ENCODE data around the gene PRRX2.
A peak's percentile ranks its signal among the peaks of the same experiment; 100 is the strongest.
"Not testable (repeated sequence)": the region's sequence is repeated elsewhere in the genome, so short reads cannot be mapped to it uniquely, and the experiment has no call there.

The PRRX2 gene

DNA sequence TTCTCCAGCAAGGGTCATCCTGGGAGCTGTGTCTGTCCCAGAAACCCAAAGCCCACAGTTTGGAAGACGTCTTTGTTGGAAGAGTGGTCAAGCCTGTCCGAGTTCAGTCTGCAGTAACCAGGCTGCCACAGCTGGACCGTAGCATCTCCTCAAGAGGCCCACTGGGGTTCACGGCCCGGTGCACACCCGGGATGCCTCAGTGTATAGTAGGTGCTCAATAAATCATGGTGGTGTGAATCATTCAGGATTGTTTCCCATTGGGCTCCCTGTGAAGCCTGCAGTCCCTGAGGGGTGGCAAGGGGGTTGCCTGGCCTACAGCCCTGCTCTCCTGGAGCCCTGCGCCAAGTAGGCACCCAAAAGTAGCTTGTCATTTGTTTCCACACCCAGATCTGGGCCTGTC is 10.3 kb upstream of the PRRX2 start:
- DNase-seq: no peak

DNA sequence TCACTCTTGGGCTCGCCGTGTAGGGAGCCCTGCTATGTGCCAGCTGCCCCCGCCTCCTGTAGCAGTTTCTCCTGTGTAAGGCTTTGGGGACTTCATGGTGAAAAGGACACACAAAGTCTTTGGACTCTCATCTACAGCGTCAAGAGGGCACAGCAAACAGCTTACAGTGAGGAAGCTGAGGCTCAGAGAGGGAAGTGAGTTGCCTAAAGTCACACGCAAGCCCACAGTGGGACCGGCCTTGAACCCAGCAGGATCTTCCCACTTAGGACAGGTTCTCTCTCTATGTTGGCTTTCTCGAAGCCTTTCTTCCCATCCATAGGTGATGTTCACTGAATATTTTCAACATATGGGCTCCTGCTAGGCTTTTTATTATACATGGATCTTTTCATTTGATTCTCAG is 9.8 kb upstream of the PRRX2 start:
- DNase-seq: no peak

DNA sequence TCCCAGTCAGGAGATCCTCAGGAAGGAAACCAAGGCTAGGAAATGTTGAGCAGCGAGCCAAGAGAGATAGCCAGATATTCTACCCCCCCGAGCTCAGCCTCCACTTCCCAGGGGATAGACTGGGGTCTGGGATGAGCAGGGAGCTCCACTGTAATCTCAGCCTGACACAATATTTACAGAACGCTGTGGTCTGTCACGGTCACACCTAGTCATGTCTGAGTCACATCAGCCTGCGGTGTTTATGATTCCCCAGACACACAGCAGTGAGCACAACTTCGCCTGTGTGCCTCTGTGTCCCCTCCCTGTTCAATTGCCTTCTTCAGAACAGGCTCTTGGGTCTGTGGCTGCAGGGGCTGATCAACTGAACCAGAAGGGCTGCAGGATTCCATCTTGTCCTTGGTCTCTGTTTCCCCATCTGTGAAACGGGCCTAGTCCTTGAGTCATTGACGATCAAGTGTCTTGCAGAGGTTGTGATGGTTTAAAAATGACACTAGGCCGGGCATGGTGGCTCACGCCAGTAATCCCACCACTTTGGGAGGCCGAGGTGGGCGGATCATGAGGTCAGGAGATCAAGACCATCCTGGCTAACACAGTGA is 8.6 kb upstream of the PRRX2 start:
- no peak for DNase-seq

DNA sequence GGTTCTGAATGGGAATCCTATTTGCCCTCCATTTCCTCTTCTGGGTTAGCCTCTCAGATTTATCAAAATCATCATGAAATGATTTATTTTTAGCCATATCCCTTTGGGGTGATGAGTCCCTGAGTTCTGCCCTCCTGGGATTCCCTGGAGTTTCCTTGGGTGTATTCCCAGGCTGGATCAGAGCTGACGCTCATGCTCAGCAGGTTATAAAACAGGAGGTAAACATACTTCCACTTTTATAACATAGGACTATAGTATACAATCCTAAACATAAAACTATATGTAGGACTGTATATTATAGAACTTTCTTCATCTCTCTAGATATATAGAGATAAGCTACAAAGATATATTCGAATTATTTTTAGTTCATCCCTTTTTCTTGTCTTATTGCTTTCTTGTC is 4.4 kb upstream of the PRRX2 start:
- DNase-seq: no peak

DNA sequence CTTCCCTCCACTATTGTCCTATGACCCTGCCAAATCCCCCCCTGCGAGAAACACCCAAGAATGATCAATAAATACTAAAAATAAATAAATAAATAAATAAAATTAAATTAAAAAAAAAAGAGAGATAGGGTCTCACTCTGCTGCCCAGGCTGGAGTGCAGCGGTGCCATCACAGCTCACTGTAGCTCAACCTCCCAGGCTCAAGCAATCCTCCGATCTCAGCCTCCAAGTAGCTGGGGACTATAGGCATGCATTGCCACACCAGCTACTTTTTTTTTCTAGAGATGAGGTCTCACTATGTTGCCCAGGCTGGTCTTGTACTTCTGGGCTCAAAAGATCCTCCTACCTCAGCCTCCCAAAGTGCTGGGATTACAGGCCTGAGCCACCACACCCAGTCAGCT is 3.2 kb upstream of the PRRX2 start:
- not testable (repeated sequence) for DNase-seq

DNA sequence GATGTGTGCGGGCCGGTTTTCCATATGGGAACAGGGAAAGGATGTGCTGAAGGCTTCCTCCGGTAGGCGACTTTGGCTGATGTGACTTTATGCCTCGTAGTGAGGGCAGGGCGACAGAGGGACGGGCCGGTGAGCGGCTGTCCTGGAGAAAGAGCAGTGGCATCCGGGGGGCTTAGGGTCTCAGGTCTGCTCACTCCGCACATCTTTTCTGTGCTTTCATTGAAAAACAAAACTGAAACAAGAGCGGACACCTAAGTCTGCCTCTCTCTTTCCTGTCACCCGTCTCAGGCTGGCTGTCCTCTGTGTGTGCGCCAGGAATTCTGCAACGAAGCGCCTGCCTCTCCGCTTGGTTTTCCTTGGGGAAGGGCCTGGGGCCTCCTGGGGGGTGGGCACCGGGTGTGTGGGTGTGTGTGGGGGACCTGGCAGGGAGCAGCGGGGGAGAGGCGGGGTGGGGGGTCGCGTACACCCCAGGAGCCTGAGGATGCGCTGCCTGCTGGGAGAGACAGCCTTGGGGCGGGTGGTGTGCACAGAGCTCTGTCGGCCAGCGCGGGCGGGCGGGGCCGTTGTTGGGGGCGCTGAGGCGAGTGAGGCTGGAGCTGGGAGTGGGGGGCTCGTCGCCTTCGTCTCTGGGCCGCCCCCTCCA is 580 bp upstream of the PRRX2 start:
- peak in 1 of 2 donors; percentile 19 for DNase-seq

DNA sequence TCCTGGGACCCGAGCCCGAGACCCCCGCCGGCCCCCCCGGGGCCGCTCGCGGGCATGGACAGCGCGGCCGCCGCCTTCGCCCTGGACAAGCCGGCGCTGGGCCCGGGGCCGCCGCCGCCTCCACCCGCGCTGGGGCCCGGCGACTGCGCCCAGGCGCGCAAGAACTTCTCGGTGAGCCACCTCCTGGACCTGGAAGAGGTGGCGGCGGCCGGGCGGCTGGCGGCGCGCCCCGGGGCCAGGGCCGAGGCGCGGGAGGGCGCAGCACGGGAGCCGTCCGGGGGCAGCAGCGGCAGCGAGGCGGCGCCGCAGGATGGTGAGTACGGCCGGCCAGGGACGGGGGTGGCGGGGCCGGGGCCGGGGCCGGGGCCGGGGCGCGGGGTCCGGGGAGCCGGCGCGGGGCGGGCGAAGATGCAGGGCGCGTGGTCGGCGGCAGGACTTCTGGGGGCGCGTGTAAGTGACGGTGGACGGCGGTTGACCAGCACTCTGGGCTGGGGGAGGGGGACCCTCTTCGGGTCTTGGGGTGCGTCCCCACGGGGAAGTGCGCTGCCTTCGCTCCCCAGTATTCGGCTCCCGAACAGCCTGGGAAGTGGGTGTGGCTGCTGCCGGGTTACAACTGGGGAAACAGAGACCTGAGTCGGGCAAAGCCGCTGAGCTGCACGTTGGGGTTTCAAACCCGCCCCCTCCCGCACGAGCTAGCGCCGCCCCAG is 520 bp downstream of the PRRX2 start:
- peak in 1 of 2 donors; percentile 6 for DNase-seq

DNA sequence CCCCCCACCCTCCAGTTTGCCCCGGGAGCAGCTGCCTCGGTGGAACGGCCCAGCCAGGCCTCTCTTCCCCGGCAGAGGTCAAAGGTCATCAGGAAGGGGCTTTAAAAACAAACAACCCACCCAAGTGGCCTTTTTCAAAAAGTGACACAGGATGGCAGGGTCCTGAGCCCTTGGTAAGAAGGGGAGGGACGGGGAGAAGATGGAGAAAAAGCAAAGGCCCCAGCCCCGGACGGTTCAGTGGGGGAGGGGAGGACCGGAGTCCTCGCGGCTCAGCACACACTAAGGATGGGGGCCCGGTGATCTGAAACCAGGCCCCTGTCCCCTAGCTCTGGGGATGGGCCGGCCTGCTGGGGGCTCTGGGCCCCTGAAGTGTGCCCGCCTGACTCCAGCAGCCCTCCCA is 1.1 kb downstream of the PRRX2 start:
- DNase-seq: no peak

DNA sequence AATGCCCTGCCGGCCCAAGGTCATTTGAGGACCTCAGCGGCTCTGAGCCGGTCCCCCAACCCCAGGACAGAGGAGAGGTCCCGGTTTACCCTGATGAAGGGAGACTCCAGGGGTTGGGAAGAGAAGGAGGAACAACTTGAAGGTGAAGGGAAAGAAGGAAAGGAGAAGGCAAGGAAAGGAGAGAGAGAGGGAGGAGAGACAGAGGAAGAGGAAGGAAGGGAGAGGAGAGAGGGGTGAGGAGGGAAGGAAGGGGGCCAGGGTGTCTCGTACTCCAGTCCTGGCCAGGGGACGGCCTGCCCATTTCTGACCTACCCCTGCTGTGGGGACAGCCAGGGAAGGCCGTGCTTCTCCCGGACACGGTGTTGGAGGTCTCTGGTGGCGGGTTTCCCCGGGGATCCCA is 1.9 kb downstream of the PRRX2 start:
- no peak for DNase-seq

DNA sequence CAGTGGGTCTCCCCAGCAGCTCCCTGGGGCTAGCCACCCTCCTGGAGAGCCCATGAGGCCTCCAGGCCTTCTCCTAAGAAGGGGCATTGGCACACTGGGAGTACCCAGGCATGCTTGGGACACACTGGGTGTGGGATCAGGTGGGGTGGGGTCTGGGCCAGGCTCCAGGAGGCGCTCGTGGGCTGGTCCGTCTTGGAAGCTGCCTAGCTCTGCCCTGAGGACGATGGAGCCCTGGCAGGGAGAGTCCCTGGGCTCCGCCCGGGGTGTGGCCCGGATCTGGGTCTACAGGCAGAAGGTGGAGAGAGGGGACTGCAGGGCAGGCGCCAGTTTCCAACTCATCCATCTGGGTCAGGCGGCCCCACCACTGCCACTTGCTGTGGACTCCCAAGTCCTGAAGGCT is 2.4 kb downstream of the PRRX2 start:
- no peak for DNase-seq

DNA sequence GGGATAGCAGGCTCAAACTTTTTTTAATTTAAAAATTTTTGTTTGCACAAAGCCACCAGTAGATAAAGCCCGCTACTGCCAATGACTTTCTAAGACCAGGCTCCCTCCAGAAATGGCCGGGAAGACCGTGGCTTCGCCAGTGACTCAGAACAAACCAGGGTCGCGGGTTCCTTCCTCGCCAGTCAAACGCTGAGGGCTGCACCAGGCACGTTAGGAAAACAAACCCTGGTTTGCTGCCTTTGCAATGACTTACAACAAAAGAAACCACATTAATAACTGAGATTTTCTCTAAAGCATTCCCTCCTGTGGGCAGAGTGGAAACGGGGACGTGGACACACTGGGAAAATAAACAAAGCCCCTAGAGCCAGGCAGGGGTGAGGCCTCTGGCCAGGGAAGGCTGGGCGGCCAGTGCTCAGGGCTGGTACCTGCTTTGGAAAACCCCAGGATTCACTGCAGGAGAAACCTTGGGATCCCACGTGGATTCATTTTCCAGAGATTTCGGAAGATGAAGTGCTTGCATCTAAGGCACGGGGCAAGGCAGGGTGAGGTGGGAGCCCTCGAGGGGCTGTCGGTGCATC is 3.8 kb downstream of the PRRX2 start:
- no peak for DNase-seq

DNA sequence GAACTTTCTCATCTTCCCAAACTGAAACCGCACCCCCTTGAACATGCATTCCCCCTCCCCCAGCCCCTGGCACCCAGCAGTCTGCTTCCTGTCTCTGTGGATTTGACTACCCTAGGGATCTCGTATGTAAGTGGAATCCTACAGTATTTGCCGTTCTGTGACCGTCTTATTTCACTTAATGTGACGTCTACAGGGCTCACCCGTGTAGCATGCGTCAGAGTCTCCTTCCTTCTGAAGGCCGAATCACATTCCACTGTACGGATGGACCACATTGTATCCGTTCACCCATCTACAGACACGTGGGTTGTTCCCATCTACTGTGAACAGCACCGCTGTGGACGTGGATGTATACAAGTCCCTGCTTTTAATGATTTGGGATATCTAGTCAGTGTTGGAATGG is 4.5 kb downstream of the PRRX2 start:
- DNase-seq: no peak

DNA sequence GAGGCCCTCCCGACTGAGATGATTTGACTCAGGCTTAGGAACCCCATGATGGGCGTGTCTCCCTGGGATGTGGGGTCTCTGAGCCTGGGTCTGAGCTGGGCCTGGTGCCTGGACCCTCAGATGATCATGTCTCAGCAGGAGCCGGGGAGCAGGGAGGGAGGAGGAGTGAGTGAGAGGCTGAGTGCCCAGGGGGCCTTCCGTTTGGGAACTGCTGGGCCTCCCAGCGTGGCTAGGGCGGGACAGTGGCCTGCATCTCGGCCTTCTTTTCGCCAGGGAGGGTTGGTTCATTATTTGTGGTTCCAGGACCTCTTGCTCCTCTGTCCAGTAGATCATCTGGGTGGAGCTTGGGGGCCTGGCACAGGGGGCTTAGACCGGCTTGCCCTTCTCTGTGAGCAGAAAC is 5.6 kb downstream of the PRRX2 start:
- no peak for DNase-seq

DNA sequence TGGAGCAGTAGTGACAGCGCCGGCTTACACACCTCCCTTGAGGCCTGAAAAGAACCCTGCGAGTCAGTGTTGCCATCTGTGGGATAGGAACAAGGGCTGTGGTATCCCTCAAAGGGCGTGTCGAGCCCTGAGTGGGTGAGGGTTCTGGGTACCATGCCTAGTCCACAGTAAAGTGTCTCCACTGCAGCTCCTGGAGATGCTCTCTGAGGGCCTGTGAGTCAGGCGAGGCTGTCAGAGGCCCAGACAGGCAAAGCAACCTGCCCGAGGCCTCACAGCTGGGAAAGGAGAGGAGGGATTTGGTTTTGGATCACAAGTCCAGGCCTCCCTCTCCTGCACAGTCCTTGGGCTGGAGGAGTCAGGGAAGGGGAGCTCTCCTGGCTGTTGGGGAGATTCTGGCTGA is 6.1 kb downstream of the PRRX2 start:
- peak in 1 of 2 donors; percentile 17 for DNase-seq

DNA sequence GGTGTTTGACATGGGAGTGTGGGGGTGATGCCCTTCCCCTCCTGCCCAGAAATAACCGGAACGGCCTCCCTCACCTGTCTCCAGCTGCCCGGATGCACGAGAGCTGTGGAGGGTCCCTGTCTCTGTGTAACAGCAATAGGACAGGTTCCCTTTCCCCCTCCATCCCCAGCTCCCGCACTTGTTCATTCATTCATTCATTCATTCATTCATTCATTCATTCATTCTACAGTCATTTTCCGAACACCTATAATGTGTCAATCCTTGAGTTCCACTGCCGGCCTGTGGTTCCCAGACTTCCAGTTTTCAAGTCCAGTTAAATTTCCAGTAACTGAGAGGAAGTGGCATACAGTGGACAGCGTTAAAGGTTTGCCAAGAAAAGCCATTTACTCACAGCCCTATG is 7.3 kb downstream of the PRRX2 start:
- DNase-seq: no peak

DNA sequence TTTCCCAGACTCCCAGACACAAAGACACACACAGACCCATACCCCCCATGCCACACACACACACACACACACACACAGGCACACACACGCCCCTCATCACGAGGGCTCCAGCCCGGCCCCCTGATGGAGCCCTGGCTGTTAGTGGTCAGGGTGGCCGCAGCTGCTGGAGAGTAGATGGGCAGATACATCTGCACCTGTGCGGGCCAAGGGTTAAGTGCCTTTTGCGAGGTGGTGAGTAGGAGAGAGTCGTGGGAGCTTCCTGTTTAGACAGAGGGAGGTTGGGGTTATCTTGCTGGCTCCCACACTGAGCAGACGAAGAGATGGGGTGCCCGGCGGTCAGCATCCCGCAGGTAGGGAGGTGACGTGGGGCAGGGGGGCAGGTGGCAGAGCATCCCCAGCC is 8.2 kb downstream of the PRRX2 start:
- no peak for DNase-seq

DNA sequence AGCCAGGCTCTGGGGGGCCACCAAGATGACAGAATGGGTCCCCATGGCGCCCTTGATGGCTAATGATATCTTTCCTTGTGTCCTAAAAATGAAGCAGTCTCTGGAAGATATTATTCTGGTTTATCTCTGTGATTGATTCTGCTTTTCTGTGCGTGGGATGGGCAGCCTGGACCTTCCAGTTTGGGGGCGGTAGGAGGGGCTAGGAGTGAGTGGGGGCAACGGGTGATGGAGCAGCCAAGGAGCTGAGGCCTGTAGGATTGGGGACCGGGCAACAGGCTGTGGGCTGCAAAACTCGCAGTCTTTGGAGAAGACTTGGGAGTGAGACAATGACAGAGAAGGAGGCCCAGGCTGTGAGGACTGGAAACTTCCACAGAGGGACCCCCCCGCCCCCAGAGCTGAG is 8.8 kb downstream of the PRRX2 start:
- no peak for DNase-seq

DNA sequence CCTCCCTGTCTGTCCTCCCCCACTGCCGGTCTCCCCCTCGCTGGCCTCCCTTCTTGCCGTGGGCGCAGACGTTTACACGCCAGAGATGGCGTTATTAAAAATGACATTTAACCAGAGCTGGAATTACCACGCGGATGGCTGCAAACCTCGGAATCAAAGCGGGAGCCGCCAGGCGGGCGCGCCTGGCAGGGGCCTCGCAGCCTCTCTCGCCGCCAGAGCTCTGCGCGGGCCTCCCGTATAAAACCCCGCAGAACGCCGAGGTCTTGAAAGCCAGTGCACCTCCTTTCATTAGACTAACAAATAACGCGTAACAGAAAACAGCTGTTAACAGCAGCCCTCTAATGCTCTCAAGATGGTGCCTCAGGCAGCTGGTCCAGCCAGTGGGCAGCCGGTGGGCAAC is 10.2 kb downstream of the PRRX2 start:
- DNase-seq: no peak

DNA sequence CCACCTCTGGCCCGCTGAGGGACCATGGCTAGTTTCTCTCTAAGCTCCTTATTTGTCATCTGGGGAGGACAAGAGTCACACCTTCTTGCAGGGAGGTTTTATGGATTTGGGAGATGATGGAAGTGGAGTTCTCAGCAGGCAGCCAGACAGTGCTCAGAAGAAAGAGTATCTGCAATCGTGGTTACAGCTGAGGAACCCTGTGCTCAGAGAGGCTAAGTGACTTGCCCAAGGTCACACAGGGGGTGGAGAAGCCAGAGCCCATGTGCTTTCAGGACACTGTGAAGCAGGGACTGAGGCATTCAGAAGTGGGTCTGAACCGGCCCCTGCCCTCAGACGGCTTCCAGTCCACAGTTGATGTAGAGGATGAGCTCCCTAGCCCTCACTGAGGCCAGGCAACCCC is 10.8 kb downstream of the PRRX2 start:
- no peak for DNase-seq

DNA sequence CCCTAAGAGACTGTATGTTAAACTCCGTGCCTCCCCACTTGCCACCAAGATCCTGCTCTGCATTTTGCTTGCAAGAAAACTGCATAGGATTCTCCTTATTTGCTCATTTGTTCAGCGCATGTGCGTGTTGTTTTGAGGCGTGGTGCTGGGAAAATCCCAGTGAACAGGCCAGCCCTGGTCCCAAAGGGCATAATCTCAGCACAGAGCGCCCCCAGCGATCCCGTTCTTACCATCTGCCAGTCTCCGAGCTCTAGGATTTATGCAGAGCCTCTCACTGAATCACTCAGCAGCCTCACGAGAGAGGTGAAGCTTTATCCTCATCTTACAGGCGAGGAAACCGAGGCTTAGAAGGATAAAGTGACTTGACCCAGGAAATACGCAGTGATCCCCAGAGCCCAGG is 11.5 kb downstream of the PRRX2 start:
- no peak for DNase-seq

DNA sequence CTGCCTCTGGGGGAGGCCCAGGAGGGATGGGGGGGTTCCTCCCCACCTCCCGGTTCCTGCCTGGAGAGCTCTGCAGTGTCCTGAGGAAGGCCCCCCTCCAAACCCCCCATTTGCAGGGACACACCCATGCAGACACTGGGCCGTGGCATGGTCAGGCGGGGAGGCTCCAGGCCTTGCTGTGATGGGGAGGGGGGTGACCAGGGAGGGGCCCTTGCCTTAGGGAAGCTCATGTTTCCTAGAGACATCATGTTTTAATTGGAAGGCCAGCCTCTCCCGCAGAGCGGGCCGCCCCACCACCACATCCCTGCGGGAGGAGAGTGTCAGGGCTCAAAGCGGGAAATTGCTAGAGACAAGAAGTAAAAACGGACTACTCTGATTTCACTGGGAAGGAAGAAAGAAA is 12.0 kb downstream of the PRRX2 start:
- DNase-seq: no peak

DNA sequence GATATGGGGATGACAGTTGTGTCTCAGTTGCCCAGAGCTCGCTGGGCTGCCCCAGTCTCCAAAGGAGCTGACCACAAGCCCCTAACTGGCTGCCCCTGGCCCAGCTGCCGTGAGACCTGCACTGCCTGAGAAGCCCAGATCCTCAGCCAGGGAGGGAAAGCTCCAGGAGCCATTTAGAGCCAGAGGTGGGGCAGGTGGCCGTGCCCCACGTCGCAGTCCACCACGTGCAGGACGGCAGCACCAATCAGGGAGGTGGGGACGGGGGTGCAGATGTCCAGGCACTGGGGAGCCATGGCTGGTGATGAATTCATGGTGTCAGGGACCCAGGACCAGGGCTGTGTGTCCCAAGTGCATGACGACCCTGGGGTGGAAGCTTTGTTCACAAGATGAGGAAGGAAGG is 13.4 kb downstream of the PRRX2 start:
- DNase-seq: no peak

DNA sequence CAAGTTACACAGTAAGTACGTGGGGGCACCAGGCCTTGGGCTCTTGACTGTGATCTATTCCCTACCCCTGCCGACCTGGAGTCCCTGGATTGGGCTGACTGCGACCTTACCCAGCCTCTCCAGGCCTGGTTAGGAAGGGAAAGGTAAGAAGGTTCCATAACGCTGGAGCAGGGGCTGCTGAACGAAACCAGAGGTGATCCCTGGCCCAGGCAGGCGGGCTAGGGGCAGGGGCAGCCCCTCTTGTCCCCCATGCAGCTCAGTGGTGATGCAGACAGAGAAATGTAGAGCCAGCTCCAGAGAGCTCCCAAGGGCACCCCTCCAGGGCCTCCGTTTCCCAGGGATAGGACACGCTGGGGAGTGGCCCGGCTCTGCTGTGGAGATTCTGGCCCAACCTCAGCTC is 14.1 kb downstream of the PRRX2 start:
- DNase-seq: no peak

DNA sequence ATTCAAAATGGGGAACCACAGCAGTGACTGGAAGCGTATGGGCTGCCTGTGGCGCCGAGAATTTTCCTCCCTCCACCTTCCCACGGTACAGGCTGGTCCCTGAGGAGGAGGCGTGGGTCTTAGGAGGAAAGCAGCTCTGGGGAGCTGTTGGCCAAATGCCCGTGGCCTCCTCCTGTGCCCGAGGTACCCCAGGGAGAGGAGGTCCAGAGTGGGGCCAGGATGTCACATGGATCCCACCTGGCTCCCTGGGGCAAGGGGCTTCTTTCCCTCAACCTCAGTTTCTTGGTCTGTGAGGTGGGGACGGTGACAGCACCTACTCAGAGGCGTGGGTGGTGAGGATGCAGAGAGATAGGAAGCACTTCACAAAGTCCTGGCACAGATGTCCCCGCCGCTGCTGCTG is 16.5 kb downstream of the PRRX2 start:
- no peak for DNase-seq
